Neuronal stem cell (in vitro differentiated cells): Measurements from ENCODE around the gene CYP11A1.
A peak's percentile ranks its signal among the peaks of the same experiment; 100 is the strongest.

Experiments used
- DNase-seq: peaks from one replicate; pipeline ENCODE4 v3.0.0-alpha.2; 2013; ENCODE audit warnings: low spot score
- H2AFZ ChIP-seq: one replicate; pipeline ENCODE4 v1.6.1; 2013; ENCODE audit warnings: mild to moderate bottlenecking, low read length, inconsistent platforms
- H2AK5ac ChIP-seq: 2 replicates; pipeline ENCODE4 v1.6.1; 2013; ENCODE audit warnings: low read depth, mild to moderate bottlenecking, inconsistent platforms, low read length, moderate library complexity, mixed read lengths
- H2BK120ac ChIP-seq: 2 replicates; pipeline ENCODE4 v1.6.1; 2013; ENCODE audit warnings: low read depth, mild to moderate bottlenecking, inconsistent platforms, low read length, moderate library complexity, mixed read lengths
- H2BK12ac ChIP-seq: one replicate; pipeline ENCODE4 v1.6.1; 2013; ENCODE audit warnings: low read length, inconsistent platforms
- H2BK15ac ChIP-seq: 2 replicates; pipeline ENCODE4 v1.6.1; 2013; ENCODE audit warnings: mild to moderate bottlenecking, low read length, inconsistent platforms, mixed read lengths
- H2BK5ac ChIP-seq: one replicate; pipeline ENCODE4 v1.6.1; 2013; ENCODE audit warnings: inconsistent platforms, mild to moderate bottlenecking, low read length, moderate library complexity
- H3K14ac ChIP-seq: one replicate; pipeline ENCODE4 v1.6.1; 2013; ENCODE audit warnings: low read length, inconsistent platforms
- H3K18ac ChIP-seq: 2 replicates; pipeline ENCODE4 v1.6.1; 2013; ENCODE audit warnings: low read length, inconsistent platforms
- H3K23ac ChIP-seq: 2 replicates; pipeline ENCODE4 v1.6.1; 2013; ENCODE audit warnings: low read depth, mild to moderate bottlenecking, mixed read lengths, low read length, inconsistent platforms; ENCODE audit not compliant: poor library complexity
- H3K27ac ChIP-seq: replicated peaks from 3 replicates; pipeline ENCODE4 v1.5.1; 2013; ENCODE audit warnings: low read length, inconsistent platforms
- H3K27me3 ChIP-seq, 3 experiments: 2 replicates each; pipeline ENCODE4 v1.6.1; 2013; ENCODE audit warnings: low read length in 3 of 3, mild to moderate bottlenecking in 2 of 3, inconsistent platforms in 1 of 3, low read depth in 1 of 3, mixed read lengths in 1 of 3, moderate library complexity in 1 of 3; ENCODE audit not compliant: control insufficient read depth in 3 of 3, insufficient read depth in 3 of 3
- H3K36me3 ChIP-seq, 2 donors: replicated peaks in 1 of 2; 2 replicates each; pipeline ENCODE4 v1.6.1; 2013; ENCODE audit warnings: low read length in 2 of 2; ENCODE audit not compliant: control insufficient read depth in 2 of 2, insufficient read depth in 2 of 2
- H3K4ac ChIP-seq: 2 replicates; pipeline ENCODE4 v1.6.1; 2013; ENCODE audit warnings: inconsistent platforms, mild to moderate bottlenecking, low read length, moderate library complexity
- H3K4me1 ChIP-seq, 2 donors: 1 replicate in 1 of 2; 2 replicates in 1 of 2; pipeline ENCODE4 v1.6.1; 2013; ENCODE audit warnings: low read length in 2 of 2, low read depth in 1 of 2; ENCODE audit not compliant: control insufficient read depth in 2 of 2, insufficient read depth in 1 of 2
- H3K4me2 ChIP-seq: one replicate; pipeline ENCODE4 v1.6.1; 2013; ENCODE audit warnings: mild to moderate bottlenecking, low read length, inconsistent platforms; ENCODE audit not compliant: insufficient read depth, poor library complexity, severe bottlenecking
- H3K4me3 ChIP-seq, 2 donors: 2 replicates each; pipeline ENCODE4 v1.5.1; 2013; ENCODE audit warnings: low read length in 2 of 2, mild to moderate bottlenecking in 2 of 2, inconsistent platforms in 1 of 2, moderate library complexity in 1 of 2
- H3K79me1 ChIP-seq: one replicate; pipeline ENCODE4 v1.6.1; 2013; ENCODE audit warnings: low read depth, mild to moderate bottlenecking, inconsistent platforms, low read length, moderate library complexity
- H3K9ac ChIP-seq: one replicate; pipeline ENCODE4 v1.6.1; 2013; ENCODE audit warnings: mild to moderate bottlenecking, low read depth, low read length, inconsistent platforms; ENCODE audit not compliant: poor library complexity
- H3K9me3 ChIP-seq, 2 donors: replicated peaks in 1 of 2; 2 replicates each; pipeline versions ENCODE3 to v1.6.1; 2013; ENCODE audit warnings: low read length in 2 of 2, mild to moderate bottlenecking in 2 of 2, inconsistent platforms in 1 of 2, low read depth in 1 of 2, mixed read lengths in 1 of 2, moderate library complexity in 1 of 2; ENCODE audit not compliant: control insufficient read depth in 2 of 2, insufficient read depth in 1 of 2
- H4K8ac ChIP-seq: one replicate; pipeline ENCODE4 v1.6.1; 2013; ENCODE audit warnings: low read depth, mild to moderate bottlenecking, inconsistent platforms, low read length, moderate library complexity
- H4K91ac ChIP-seq: one replicate; pipeline ENCODE4 v1.6.1; 2013; ENCODE audit warnings: low read length, low read depth, mild to moderate bottlenecking, inconsistent platforms; ENCODE audit not compliant: poor library complexity
- WGBS, 2 donors: extraction: QIAGEN DNeasy Blood & Tissue Kit; methylation state at CpG; one replicate each; pipeline ENCODE4 v1.1.7; 2013; ENCODE audit warnings: missing lambda C conversion rate in 2 of 2, mixed read lengths in 1 of 2; ENCODE audit not compliant: insufficient read length in 2 of 2, insufficient replicate concordance in 1 of 2; ENCODE audit errors: extremely low coverage in 2 of 2; 5-methylcytosine and 5-hydroxymethylcytosine counted together

The CYP11A1 gene

GRCh38 chr15:74398183-74398582, 30.7 kb upstream of the CYP11A1 start:
- Histone ChIP-seq H3K4ac (no peak overlapping the region), H2BK5ac (no peak overlapping the region), H3K79me1 (no peaks in the 10 kb centered on the region), H2BK12ac (no peak overlapping the region), H2AFZ (no peak overlapping the region), H3K36me3 (no peaks in the 10 kb centered on the region), H2BK15ac (peak overlapping the region; percentile 38), H3K27me3 (peaks cover 0 to 53% (median 0%) of the 10 kb centered on the region in 3 experiments), H3K23ac (no peak overlapping the region), H3K9ac (no peak overlapping the region), H3K18ac (no peak overlapping the region), H4K91ac (peak overlapping the region; percentile 67), H4K8ac (no peak overlapping the region), H3K14ac (no peak overlapping the region), H3K27ac (no peak overlapping the region), H3K4me3 (no peak overlapping the region), H2BK120ac (no peak overlapping the region), H3K4me1 (peaks cover 0 to 8% of the 10 kb centered on the region in 2 donors), H3K4me2 (no peak overlapping the region), H3K9me3 (peaks cover 0 to under 1% of the 10 kb centered on the region in 2 donors), H2AK5ac (peak overlapping the region; percentile 87)
- DNase-seq = no peak
- no CpG with 5 or more reads among the region's 5 CpGs for WGBS, 2 donors

GRCh38 chr15:74397239-74398068, 30.0 kb upstream of the CYP11A1 start:
- Histone ChIP-seq H3K79me1 (no peaks in the 10 kb centered on the region), H3K14ac (no peak overlapping the region), H3K4me3 (no peak overlapping the region), H2AFZ (no peak overlapping the region), H3K18ac (peak overlapping the region; percentile 27), H2BK15ac (peak overlapping the region; percentile 38), H2BK120ac (peak overlapping the region; percentile 65), H3K4ac (no peak overlapping the region), H4K91ac (peak overlapping the region; percentile 67), H2BK5ac (no peak overlapping the region), H3K36me3 (no peaks in the 10 kb centered on the region), H4K8ac (no peak overlapping the region), H3K27ac (no peak overlapping the region), H3K9ac (no peak overlapping the region), H3K9me3 (peaks cover 0 to 2% of the 10 kb centered on the region in 2 donors), H2AK5ac (peak overlapping the region; percentile 87), H3K27me3 (peaks cover 0 to 55% (median 0%) of the 10 kb centered on the region in 3 experiments), H2BK12ac (no peak overlapping the region), H3K23ac (peak overlapping the region; percentile 11), H3K4me2 (no peak overlapping the region), H3K4me1 (peaks cover 0 to 8% of the 10 kb centered on the region in 2 donors)
- no peak for DNase-seq
- WGBS, 2 donors = no CpG with 5 or more reads among the region's 6 CpGs

- H3K27ac ChIP-seq = no peak overlapping the region
- H2AFZ ChIP-seq = peak overlapping the region; percentile 54
- no peak overlapping the region for H3K4me3 ChIP-seq
- H3K4me2 ChIP-seq = no peak overlapping the region
- peaks cover 0 to 61% (median 0%) of the 10 kb centered on the region in 3 experiments for H3K27me3 ChIP-seq
- H2BK5ac ChIP-seq = no peak overlapping the region
- H3K14ac ChIP-seq = no peak overlapping the region
- peak overlapping the region; percentile 5 for H3K18ac ChIP-seq
- WGBS, 2 donors = no CpG with 5 or more reads among the region's 9 CpGs
- H3K9ac ChIP-seq = no peak overlapping the region
- H3K36me3 ChIP-seq = no peaks in the 10 kb centered on the region
- H2BK120ac ChIP-seq = peak overlapping the region; percentile 65
- H2BK12ac ChIP-seq = no peak overlapping the region
- H4K91ac ChIP-seq = no peak overlapping the region
- no peak for DNase-seq
- no peak overlapping the region for H3K4ac ChIP-seq
- H2AK5ac ChIP-seq = peak overlapping the region; percentile 72
- peaks cover 0 to 9% of the 10 kb centered on the region in 2 donors for H3K4me1 ChIP-seq
- H3K79me1 ChIP-seq = no peaks in the 10 kb centered on the region
- no peak overlapping the region for H4K8ac ChIP-seq
- H3K23ac ChIP-seq = no peak overlapping the region
- H3K9me3 ChIP-seq = peaks cover 0 to 2% of the 10 kb centered on the region in 2 donors
- H2BK15ac ChIP-seq = peak overlapping the region; percentile 82
Measured at GRCh38 chr15:74396445-74397238, 29.2 kb upstream of the CYP11A1 start.

- Histone ChIP-seq H3K79me1 (no peaks in the 10 kb centered on the region), H3K23ac (peak overlapping the region; percentile 80), H2BK15ac (peak overlapping the region; percentile 82), H3K14ac (no peak overlapping the region), H3K4me1 (peaks cover 0 to 9% of the 10 kb centered on the region in 2 donors), H2BK5ac (no peak overlapping the region), H2BK120ac (no peak overlapping the region), H3K9ac (no peak overlapping the region), H3K9me3 (peaks cover 0 to 2% of the 10 kb centered on the region in 2 donors), H3K27me3 (peaks cover 0 to 63% (median 0%) of the 10 kb centered on the region in 3 experiments), H3K27ac (no peak overlapping the region), H2BK12ac (no peak overlapping the region), H3K4me2 (no peak overlapping the region), H3K18ac (peak overlapping the region; percentile 61), H3K4me3 (no peak overlapping the region), H4K8ac (no peak overlapping the region), H3K36me3 (no peaks in the 10 kb centered on the region), H3K4ac (no peak overlapping the region), H2AK5ac (no peak overlapping the region), H4K91ac (no peak overlapping the region), H2AFZ (peak overlapping the region; percentile 54)
- no CpG with 5 or more reads among the region's 10 CpGs for WGBS, 2 donors
- DNase-seq = no peak
Measured at GRCh38 chr15:74396146-74396438, 28.6 kb upstream of the CYP11A1 start.
